GM19397 (cell line): ENCODE data around the gene CDR2.

Experiments used
- ATAC-seq: cut with Tn5 transposase; IDR thresholded peaks from one replicate; pipeline ENCODE4 v1.9.1; 2021; ENCODE audit warnings: mild to moderate bottlenecking, moderate library complexity; ENCODE audit not compliant: unreplicated experiment

Gene CDR2

DNA sequence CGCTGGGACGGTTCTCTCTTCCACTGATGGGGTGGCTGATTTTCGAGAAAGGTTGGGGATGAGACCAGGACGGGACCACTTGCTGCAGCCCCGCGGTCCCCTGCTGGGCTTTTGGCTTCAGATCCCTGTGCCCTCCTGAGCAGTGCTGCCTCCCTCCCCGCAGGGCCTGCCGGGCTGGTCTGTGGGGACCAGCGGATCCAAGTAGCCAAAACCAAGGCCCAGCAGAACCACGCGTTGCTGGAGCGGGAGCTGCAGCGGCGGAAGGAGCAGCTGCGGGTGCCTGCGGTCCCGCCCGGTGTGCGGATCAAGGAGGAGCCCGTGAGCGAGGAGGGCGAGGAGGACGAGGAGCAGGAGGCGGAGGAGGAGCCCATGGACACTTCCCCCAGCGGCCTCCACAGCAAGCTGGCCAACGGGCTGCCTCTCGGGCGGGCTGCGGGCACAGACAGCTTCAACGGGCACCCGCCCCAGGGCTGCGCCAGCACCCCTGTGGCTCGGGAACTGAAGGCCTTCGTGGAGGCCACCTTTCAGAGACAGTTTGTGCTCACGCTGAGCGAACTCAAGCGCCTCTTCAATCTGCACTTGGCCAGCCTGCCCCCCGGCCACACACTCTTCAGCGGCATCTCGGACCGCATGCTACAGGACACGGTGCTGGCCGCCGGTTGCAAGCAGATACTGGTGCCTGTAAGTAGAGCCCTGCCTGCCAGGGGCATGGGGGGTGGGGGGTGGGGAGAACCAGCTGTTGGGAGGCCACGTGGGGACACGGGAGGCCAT, 48.6 kb downstream of the CDR2 start:
- ATAC-seq = no peak

DNA sequence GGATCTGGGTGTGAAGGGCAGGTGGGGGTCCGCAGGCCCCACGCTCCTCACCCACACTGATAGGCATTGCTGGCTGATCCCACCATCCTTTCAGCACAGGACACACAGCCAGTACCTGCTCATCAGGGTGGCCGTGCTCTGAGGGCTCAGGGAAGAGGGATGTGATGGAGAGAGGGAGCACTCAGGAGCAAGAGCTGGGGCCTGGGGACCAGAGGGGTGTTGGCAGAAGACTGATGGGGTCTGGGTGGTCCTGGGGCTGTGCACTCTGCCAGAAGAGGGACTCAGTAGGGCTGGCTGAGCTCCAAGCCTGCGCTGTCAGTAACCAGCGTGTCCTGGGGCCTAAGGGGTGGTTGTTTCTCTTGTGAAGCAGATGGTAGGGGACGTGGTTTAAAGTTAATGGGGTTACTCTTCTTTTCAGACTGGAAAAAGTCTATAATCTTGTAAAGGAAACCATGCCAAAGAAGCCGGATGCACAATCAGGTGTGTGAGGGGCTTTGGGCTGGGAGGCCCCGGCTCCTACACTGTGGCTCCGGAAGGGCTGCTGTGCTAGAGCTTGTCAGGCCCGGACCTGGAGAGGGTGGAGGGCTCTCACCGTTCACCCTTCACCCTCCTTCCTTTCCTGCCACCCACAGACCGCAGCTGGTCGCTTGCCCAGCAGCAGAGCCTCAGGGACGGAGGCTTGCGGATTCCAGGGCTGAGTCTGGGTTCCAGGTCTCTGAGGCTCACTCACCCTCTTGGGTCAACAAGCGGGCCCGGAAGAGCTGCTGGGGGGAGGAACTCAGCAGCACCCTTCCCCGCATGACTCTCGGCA, 49.4 kb downstream of the CDR2 start:
- no peak for ATAC-seq

DNA sequence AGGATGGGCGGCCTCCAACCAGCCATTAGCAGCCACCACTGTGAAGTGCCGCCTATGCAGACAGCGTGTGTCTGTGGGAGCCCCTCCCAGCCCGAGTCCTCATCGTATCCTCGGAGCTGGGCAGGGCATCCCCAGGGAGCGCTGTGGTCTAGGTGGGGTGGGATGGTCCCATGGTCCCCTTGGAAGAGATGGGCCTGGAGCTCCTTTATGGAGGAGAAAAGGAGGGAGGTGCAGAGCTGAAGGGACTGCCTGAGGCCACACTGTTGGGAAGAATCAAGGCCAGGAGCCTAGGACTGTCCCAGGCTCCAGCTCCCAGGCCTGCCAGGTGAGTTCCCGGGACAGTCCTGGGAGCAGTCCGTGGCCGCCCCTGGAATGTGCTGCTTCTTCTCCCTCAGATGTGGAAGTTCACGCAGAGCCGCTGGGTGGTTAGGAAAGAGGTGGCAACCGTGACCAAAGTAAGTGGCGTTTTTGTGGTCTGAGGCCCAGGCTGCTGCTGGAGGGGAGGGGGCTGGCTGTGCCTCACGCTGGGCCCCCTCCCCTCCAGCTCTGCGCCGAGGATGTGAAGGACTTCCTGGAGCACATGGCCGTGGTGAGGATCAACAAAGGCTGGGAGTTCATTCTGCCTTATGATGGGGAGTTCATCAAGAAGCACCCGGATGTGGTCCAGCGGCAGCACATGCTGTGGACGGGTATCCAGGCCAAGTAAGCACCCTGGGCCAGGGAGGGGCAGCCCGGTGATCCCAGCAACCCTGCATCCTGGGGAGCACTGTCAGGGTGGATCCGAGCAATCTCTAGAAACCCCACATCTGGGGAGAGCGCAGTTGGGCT, 50.2 kb downstream of the CDR2 start:
- ATAC-seq = no peak

DNA sequence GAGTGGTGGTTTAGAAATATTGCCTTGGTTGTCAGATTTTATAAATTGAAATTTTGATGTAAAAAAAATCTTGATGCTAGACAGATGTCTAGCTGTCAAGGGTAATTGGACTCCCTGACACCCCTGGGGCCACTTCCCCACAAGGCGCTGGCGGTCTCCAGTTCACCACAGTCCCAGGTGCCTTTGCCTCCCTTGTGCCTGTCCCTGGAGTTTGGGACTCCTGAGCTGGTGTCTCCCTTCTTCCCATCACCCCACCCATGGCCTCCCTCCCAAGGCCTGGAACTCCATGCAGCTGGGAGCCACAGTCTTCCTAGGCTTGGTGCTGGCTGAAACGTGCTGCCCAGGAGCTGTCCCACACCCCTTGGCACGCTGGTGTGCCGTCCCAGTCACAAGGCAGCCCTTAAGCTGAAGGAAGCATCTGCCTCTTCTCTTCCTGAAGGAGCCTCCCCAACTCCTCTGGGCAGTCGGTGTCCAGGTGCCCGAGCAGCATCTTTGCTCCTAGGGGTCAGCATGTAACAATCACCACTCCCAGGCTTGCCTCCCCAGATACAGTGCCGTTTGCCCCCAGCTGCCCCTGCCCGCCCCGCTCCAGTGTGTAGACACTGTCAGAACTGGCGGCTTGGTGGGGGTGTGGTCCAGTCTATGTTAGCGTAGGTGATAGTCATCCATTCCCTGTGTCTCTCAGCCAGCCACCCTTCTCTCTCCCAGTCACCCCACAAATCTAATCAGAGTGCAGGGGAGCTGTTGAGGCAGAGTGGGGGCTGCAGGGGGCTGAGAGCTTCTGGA, 51.1 kb downstream of the CDR2 start:
- no peak for ATAC-seq

DNA sequence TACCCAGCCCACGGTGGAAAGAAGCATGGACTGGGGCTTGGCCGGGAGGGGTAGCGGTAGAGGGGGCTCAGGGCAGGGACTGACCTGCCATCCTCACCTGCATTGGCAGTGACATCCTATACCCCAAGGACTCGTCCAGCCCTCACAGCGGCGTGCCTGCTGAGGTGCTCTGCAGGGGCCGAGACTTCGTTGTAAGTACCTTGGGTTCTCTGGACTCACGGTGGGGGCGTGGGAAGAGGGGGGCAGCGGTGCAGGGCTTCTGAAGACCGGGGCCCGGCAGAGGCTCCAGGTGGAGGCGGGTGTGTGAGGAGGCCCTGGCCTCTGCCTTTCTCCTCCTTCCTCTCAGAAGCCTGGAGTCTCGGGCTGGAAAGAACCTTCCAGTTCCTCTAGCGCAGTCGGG, 51.7 kb downstream of the CDR2 start:
- ATAC-seq = no peak

- no peak for ATAC-seq
Observed at GRCh38 chr16:22322021-22322471, 52.4 kb downstream of the CDR2 start.

DNA sequence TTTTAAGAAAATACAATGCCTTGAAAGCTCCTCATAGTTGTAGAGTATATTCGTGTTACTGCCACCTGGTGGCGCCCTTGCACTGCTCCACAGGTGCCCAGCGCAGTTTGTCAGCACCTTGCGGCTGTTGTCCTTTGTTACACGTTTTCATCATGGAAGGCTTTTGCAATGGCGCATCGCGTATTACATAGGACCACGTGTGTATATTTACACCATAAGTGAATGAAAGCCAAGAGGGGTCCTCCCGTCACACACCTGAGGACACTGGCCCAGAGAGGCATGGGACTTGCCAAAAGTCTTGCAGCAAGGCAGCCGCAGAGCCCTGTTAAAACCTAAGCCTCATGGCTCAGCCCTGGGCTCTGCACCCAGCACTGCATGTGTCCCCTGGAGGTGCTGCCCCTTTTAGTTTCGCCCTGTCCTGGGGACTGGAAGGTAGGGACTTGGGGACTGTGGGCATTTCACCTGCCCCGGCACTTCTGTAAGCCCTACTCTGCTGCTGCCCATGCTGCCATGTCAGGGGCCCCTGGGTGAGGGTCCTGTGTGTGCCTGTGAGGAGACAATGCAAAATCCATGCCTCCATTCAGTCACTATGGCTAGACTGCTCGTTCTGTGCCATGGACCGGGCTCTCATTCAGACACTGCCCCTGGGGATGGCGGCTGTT, 52.9 kb downstream of the CDR2 start:
- ATAC-seq = no peak

DNA sequence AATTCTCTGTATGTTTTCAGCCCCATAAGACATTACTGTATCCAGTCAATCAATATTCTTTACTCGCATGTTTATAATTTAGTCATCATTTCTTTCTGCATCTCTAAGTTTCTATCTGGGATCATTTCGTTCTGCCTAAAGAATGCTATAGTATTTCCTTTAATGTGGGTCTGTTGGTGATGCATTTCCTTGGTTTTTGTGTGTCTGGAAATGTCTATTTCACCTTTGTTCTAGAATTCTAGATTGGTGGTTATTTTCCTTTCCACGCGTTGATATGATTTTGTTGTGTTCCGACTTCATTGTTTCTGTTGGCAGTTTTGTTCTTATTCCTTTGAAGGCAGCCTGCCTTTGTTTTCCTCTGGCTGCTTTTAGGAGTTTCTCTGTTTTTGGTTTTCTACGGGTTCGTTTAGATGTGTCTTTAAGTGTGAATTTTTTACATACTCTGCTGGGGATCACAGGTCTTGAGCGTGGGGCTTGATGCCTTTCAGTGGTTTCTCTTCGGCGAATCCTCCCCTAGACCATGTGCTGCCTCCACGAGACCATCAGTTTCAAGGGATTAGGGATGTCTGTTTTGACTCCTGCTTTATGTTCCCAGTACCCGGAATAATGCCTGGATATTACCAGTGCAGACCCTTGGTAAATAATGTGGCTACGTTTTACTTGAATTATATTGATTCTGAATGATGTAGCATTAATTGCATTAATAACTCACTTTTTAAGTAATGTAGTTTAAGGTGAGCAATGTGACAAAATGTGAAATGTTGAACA, 53.7 kb downstream of the CDR2 start:
- ATAC-seq = no peak

DNA sequence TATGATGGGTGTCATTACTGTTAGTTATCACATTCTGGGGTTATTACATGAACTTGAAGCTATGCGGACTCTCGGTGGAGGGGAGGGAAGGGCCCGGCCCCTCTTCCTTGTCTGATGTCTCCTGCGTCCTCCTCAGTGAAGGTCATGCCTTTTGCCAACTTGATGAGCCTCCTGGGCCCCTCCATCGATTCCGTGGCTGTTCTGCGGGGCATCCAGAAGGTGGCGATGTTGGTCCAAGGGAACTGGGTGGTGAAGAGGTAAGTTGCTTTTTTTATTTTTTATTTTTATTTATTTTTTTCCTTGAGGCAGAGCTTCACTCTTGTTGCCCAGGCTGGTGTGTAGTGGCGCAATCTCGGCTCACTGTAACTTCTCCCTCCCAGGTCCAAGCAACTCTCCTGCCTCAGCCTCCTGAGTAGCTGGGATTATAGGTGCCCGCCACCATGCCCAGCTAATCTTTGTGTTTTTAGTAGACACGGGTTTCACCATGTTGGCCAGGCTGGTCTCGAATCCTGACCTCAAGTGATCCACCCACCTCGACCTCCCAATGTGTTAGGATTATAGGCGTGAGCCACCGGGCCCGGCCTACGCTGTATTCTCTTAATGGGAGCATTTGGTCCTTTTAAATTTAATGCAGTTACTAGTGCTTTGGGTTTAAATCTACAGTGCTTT, 55.6 kb downstream of the CDR2 start:
- no peak for ATAC-seq

GRCh38 chr16:22317625-22318024, 56.8 kb downstream of the CDR2 start:
- ATAC-seq = no peak

- no peak for ATAC-seq
Observed at GRCh38 chr16:22317001-22317530, 57.4 kb downstream of the CDR2 start.

DNA sequence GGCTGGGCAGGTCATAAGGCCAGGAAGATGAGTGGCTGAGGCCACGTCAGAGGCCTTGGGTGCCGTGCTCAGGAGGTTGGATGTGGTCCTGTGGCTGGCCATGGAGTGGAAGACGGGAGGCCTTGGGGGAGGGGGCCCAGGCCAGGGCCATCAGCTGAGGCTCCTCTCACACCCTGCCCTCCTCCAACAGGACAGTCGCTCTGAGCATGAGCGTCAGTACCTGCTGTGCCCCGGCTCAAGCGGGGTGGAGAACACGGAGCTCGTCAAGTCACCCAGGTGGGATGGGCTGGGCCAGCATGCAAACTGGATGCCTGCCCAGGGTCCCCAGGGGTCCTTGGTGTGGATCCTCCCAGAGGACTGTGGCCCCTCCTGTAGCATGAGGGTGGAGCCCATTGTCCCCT, 58.0 kb downstream of the CDR2 start:
- no peak for ATAC-seq

DNA sequence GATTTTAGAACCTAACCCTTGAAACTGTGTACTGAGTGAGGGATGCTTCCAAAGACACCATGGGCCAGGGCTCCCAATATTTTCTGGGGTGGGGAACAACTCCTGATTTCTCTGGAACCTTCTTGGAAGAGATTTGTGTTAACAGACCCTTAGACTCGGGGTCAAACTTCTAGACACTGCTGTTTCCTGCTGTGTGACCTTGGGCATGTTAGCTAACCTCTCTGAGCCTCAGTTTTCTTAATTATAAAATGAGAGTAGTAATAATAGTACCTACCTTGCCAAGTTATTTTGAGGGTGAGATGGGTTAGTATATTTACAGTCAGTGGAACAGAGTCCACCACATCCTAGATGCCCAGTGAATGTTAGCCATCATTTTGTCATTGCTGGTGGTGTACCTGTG, 58.4 kb downstream of the CDR2 start:
- no peak for ATAC-seq

DNA sequence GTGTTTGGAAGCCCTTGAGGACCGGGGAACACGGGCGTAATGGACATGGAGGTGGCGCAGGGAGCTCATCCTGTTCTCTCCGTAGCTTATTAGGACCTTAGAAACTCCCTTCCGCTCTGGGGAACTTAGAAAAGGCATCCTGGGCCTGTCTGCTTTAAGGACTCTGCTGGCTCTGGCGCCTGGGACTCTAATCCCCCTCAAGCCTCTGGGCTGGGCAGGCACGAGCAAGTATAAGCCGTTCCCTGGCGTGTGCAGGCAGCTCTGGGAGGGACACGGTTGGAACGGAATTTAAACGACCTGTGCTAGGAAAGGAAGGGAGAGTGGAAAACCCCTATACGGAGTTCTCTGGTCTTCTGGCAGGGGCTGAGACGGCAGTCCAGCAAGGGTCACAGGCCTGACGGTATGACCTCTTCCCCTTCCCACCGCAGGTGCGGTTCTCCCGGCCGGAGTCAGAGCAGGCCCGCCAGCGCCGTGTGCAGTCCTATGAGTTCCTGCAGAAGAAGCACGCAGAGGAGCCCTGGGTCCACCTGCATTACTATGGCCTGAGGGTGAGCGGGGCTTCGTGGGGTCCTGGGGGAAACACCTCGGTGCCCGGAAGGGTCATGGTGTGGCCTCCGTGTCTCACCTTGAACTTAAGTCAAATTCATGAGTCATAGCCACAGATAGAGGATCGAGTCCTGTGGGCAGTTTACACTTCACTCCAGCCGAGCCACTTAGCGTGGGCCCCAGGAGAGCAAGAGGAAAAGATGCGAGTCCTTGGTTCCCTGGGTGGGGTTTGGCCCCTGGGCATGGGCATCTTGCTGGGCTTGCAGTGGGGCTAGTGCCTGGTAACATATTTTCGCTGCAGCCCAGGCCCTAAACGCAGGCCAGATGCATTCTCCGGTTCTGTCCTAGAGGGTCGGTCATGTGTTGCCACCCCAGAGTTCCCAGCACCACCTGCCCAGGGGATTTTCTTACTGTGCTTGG, 59.5 kb downstream of the CDR2 start:
- no peak for ATAC-seq

GRCh38 chr16:22313876-22314470, 60.4 kb downstream of the CDR2 start:
- ATAC-seq = no peak

DNA sequence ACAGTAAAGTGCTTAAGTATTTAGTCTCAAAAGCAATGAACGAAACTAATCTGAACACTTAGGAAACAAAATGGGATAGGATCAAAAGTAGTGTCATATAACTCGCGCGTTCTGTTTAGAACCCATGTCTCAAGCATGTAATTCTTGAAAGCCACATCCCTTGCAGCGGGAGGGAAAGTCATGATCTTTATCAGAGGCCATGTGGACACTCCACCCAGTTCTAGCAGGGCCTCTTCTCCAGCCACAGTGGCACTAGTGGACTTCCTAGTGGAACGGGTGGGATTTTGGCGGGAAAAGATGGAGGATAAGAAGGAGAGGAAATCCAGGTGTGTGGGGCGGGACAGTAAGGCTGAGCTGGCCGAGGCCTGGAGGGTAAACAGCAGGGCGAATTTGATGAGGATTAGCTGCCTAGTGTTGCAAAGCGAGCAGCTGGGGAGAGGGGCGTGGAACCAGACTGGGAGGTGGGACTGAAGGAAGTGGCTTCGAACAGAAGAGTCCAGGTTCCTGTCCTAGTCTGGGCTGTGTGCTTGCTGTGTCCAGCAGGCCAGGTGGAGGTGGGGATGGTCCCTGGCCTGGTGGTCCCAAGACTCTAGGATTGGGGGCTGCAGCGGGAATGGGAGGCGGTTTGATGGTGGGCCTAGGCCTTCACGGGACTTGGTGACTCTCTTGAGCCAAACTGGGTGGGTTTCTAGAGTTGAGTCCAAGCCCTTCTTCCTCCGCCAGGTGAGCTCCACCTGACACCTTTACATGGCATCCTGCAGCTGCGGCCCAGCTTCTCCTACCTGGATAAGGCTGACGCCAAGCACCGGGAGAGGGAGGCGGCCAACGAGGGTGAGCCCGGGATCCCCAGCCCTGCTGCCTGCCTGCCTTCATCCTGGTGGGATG, 61.3 kb downstream of the CDR2 start:
- ATAC-seq = no peak
